Measurements from ENCODE around the gene NANOS1.
A peak's percentile ranks its signal among the peaks of the same experiment; 100 is the strongest.

Gene NANOS1

GRCh38 chr10:119029613-119030420, at the start of gene NANOS1:
NANOS1 (plus strand) TSS chr10:119029714; CDS start chr10:119029802, 88 bp downstream.
- peak; percentile 61 for DNase-seq (ENCODE audit: low read depth, low spot score)

DNA sequence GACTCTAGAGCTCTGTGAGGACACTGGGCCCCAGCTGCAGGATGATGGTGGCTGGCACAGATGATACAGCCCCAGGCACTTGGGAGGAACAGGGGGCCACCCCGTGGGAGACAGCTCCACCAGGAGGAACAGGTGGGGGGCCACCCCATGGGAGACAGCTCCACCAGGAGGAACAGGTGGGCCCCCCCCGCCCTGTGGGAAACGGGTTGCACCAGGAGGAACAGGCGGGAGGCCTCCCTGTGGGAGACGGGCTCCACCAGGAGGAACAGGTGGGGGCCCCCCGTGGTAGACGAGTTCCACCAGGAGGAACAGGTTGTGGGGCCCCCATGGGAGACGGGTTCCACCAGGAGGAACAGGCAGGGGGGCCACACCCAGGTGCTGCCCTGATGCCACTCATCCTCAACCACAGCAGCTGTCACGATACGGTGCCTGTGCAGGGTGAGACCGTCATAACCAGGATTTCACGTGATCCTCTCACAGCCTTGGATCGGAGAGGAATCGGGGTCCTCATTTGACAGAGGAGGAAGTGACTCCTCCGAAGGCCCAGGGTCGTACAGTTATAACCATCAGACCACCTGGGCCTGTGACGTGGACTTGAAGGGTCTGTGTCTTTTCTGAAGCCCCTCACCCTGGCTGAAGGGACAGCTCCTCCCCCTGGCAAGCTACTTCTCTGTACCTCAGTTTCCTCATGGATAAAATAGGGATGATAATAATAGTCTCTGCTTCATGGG, 49.2 kb upstream of the NANOS1 start:
- DNase-seq (ENCODE audit: low read depth, low spot score) = no peak

DNA sequence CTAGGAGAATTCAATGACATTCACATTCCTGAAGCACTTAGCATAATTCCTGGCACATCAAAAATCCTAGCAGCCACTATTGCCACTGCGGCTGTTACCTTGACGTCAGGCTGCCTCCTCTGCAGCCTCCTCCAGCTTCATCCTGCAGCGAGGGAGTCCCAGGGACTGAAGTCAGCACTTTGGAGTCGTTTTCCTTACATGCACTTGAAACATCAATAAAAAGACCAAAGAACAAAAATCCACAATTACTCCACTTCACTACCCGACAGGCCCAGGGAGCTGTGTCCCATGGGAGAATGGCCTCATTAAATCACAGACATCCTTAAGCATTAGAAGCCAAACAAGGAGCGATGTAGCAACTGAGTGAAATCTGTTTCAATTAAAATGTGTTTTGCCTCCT, 48.6 kb upstream of the NANOS1 start:
- no peak for DNase-seq (ENCODE audit: low read depth, low spot score)

GRCh38 chr10:118981946-118982345, 47.6 kb upstream of the NANOS1 start:
- no peak for DNase-seq (ENCODE audit: low read depth, low spot score)

GRCh38 chr10:118982366-118982765, 47.1 kb upstream of the NANOS1 start:
- DNase-seq (ENCODE audit: low read depth, low spot score) = no peak

GRCh38 chr10:118983263-118983662, 46.3 kb upstream of the NANOS1 start:
- DNase-seq (ENCODE audit: low read depth, low spot score) = peak; percentile 85

DNA sequence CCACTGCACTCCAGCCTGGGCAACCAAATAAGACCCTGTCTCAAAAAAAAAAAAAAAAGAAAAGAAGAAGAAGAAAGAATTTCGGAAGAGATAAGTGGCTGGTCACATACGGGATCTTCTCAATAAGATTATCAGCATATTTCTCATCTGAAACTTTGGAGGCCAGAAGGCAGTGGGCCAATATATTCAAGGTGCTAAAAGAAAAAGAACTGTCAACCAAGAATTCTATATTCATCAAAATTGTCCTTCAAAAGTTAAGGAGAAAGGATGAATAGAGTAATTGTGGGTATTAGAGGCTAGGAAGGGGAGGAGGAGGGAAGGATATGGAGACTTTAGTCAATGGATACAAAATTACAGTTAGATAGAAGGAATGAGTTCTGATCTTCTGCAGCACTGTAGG, 43.9 kb upstream of the NANOS1 start:
- DNase-seq (ENCODE audit: low read depth, low spot score) = no peak

DNA sequence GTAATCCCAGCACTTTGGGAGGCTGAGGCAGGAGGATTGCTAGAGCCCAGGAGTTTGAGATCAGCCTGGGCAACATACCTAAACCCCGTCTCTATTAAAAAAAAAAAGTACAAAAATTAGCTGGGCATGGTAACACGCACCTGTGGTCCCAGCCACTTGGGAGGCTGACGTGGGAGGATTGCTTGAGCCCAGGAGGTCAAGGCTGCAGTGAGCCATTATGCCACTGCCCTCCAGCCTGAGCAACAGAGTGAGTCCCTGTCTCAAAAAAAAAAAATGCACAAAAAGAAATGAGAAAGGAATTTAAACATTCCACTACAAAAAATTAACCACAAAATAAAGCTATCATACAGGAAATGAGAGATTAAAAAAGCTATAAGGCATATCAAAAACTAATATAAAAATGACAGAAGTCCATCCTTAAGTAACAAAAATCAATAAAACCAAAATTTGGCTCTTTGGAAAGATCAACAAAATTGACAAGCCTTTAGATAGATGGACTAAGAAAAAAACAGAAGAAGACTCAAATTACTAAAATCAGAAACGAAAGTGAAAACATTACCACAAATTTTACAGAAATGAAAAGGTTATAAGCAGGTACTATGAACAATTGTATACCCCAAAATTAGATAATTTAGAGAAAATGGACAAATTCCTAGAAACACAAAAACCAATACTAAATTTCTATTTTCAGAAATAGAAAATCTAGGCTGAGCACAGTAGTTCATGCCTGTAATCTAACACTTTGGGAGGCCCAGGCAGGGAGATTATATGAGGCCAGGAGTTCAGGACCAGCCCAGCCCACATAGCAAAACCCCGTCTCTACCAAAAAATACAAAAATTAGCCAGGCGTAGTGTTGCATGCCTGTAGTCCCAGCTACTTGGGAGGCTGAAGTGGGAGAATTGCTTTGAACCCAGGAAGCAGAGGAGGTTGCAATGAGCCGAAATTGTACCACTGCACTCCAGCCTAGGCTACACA, 42.4 kb upstream of the NANOS1 start:
- no peak for DNase-seq (ENCODE audit: low read depth, low spot score)

- DNase-seq (ENCODE audit: low read depth, low spot score) = no peak
Measured at GRCh38 chr10:118990326-118990725, 39.2 kb upstream of the NANOS1 start.

DNA sequence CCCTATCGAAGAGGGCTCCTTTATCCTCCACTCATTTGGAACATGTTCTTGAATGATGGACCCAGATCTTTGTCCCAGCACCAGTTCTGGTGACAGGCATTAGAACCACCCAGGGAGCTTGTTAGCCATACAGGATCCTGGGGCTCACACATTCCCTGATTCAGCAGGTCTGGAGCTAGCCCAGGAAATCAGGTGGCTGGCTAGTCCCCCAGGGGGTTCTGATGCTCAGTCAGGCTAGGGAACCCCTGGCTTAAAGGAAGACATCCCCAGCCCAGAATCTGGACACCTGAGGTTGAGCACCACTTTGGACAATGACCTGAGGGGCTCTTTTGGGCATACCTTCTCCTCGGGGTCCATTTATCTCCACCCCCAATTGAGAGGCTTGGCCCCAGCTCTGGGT, 37.0 kb upstream of the NANOS1 start:
- DNase-seq (ENCODE audit: low read depth, low spot score) = no peak

GRCh38 chr10:118993214-118993613, 36.3 kb upstream of the NANOS1 start:
- no peak for DNase-seq (ENCODE audit: low read depth, low spot score)

DNA sequence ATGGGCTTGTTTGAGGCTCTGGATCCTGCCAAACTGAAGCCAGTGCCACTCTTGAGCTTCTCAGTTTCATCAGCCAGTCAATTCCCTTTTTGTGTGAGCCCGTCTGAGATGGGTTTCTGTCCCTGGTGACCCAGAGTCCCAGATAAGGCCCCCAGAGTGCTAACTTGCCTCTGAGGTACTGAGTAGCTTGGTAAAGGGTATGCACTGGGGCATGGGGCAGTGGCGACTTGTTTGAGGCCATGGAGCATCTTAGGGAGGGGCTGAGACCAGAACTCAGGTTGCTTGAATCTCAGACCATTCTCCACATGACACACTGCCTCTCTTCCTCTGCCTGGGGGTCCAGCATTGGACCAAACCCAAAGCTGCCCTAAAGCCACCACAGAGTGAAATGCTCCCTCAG, 35.2 kb upstream of the NANOS1 start:
- no peak for DNase-seq (ENCODE audit: low read depth, low spot score)

DNA sequence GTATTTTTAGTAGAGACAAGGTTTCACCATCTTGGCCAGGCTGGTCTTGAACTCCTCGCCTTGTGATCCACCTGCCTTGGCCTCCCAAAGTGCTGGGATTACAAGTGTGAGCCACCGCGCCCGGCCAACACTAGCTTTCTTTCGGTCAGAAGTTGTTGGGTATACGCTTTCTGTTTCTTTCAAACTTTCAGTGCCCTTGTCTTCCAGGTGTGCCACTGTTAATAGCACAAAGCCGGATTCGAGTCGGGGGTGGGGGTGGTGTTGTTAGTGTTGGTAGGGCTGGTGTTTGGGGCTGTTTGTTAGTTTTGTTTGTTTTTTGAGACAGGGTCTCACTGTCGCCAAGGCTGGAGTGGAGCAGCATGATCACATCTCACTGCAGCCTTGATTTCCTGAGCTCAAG, 33.8 kb upstream of the NANOS1 start:
- no peak for DNase-seq (ENCODE audit: low read depth, low spot score)

DNA sequence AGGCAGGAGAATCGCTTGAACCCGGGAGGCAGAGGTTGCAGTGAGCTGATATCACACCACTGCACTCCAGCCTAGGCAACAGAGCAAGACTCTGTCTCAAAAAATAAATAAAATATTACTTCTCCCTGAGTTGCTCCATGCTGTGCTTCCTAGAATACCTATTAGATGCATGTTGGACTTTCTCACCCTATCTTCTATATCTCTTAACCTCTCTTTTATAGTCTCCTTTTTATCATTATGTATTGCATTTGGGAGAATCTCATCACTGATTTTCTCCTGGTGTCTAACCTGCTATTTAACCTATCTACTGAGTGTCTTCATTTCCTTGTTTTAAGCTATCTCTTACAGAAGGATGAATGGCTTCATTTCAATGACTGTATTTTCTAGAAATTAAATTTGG, 32.1 kb upstream of the NANOS1 start:
- DNase-seq (ENCODE audit: low read depth, low spot score) = no peak

GRCh38 chr10:118998183-118998582, 31.3 kb upstream of the NANOS1 start:
- no peak for DNase-seq (ENCODE audit: low read depth, low spot score)

- DNase-seq (ENCODE audit: low read depth, low spot score) = no peak
Measured at GRCh38 chr10:119001717-119002500, 27.6 kb upstream of the NANOS1 start.

- no peak for DNase-seq (ENCODE audit: low read depth, low spot score)
Measured at GRCh38 chr10:119003572-119004289, 25.8 kb upstream of the NANOS1 start.

GRCh38 chr10:119005362-119006043, 24.0 kb upstream of the NANOS1 start:
- no peak for DNase-seq (ENCODE audit: low read depth, low spot score)

GRCh38 chr10:119006451-119007210, 22.9 kb upstream of the NANOS1 start:
- peak; percentile 88 for DNase-seq (ENCODE audit: low read depth, low spot score)

All from astrocyte of the hippocampus (primary cell).